HG03378 (cell line): ENCODE results near the gene CRYGN.
A peak's percentile ranks its signal among the peaks of the same experiment; 100 is the strongest.

Experiments
- ATAC-seq: cut with Tn5 transposase; IDR thresholded peaks from one replicate; pipeline ENCODE4 v1.9.1; 2021; ENCODE audit warnings: mild to moderate bottlenecking, moderate library complexity; ENCODE audit not compliant: unreplicated experiment

Gene CRYGN

DNA sequence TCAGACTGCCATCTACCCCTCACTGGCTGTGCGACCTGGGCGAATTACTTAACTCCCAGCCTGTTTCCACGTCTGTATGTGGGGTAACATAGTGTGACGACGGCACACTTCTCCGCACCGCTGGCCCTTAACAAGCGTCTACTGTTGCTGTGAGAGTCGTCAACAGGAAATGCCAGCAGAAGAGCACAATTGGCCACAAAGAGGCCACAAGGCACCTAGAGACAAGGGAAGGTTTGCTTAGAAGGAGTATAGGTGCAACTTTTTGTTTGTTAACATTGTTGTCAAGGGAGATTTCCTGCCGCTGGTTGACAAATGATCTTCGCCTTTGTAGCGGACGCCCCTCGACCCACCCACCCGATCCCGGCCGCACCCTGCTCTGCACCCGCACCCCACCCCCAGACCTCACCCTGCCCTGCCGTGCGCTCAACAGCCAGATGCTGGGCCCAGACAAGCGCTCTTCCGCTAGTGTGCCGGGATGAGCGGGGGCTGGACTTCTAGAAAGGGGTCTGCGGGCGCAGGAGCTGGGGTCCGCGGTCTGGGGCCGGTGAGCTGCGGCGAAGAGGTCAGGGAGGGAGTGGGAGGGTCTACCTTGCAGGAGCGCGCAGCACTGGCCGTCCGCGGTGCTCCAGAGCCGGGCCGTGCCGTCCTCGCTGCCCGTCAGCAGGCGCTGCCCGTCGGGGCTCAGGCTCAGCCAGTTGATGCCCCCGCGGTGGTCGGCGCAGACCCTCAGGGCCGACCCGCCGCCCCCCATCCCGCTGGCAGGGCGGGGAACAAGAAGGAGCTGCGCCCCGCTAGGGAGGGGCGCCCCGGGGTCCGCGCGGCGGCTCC lies 30.9 kb downstream of the CRYGN start:
- ATAC-seq: no peak

DNA sequence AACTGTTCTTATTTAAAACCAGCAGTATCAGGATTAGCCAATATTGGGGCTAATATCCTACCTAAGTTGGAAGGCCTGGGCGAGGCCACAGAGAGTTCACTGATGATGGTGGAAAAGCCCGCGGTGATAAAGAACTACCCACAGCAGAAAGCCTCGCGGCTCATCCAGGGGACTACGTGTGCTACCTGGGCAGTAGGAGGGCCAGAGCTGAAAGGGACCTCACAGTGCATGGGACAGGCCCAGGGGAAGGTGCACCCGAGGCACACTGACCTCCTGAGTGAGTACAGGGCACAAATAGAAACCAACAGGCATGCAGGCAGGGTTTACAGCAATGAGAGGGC lies 31.5 kb downstream of the CRYGN start:
- no peak for ATAC-seq

- ATAC-seq: no peak
Measured at GRCh38 chr7:151406886-151407583, 32.9 kb downstream of the CRYGN start.

GRCh38 chr7:151406051-151406875 lies 33.7 kb downstream of the CRYGN start:
- ATAC-seq: no peak

DNA sequence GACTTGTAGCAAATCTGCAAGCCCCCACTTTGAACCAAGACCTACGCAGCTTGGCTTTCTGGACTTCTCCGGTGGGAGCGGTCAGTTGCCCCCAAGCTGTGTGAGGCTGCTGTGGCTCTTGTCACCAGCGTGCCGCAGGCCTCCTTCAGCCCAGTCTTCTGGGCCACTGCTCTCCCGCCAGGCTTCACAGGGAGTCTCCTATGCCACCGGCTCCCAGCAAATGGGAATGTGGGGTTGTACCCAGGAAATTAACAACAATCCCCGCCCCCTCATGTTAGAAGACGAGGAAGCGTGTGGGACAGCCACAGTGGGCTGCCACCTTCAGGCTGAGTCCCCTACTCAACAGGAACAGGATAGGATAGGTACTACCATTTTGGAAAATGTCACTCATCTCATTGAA lies 34.4 kb downstream of the CRYGN start:
- no peak for ATAC-seq

DNA sequence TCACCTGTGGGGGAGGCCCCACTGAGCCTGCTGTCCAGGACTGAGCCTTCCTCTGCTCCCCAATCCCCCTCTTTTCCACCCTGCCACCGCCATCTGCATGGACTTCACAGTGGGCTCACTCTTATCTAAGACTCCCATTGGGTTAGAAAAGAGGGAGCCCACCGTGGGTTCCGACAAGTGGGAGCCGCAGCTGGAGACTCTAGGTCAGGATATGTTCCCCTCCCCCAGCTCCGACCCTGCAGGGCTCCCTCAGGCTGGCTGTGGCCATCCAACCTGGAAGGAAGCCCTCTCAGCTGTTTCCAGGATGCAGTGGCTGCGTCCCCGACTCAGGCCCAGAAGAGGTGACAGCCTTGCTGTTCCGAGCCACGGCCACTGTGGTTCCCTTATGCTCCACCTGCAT lies 34.9 kb downstream of the CRYGN start:
- ATAC-seq: no peak

- no peak for ATAC-seq
Measured at GRCh38 chr7:151404216-151405011, 35.5 kb downstream of the CRYGN start.

DNA sequence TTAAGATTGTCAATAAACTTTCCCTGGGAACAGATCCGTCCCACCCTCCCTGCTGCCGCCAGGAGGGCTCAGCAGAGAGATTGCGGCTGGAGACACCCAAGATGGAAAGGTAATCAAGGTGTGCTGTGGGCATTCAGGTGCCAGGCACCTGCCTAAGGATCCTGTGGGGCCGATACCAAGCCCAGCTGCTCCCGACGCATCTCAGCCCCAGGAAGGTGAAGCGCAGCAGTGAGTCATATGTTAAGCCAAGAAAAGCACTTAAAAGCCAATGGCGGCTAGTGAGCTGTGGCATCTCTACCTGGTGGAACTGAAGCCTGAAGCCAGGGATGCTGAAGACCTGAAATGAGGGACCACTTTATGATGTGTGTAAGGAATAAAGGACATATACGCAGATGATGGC lies 36.2 kb downstream of the CRYGN start:
- no peak for ATAC-seq

DNA sequence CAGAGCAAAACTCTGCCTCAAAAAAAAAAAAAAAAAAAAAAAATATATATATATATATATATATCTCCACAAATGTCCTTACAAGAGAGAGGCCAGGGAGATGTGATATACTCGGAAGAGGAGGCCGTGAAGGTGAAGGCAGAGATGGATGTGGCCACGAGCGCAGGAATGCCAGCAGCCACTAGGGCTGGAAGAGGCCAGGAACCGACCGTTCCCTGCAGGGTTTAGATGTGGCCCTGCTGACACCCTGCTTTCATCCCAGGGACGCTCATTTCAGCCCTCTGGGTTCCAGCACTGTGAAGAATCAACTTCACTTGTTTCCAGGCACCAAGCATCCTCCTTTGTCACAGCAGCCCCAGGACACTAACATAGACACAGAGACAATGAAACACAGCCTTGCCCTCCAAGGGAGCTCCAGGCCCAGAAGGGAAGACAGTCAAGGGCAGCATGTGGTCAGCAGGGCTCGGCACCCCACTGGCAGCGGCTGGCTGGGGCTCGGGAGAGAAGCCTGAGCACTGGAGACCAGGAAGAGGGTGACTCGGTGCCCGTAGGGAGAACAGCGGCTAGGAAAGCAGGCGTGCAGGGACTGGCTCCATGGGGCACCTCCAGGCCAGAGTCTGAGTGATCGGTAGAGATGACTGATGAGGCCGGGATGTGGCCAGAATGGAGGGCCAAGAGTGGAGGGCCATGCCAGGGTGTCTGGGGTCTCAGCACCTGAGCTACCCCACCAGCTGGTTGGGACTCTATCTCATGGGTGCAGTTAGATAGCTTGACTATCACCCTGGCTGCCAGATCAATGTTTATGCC lies 37.7 kb downstream of the CRYGN start:
- no peak for ATAC-seq

DNA sequence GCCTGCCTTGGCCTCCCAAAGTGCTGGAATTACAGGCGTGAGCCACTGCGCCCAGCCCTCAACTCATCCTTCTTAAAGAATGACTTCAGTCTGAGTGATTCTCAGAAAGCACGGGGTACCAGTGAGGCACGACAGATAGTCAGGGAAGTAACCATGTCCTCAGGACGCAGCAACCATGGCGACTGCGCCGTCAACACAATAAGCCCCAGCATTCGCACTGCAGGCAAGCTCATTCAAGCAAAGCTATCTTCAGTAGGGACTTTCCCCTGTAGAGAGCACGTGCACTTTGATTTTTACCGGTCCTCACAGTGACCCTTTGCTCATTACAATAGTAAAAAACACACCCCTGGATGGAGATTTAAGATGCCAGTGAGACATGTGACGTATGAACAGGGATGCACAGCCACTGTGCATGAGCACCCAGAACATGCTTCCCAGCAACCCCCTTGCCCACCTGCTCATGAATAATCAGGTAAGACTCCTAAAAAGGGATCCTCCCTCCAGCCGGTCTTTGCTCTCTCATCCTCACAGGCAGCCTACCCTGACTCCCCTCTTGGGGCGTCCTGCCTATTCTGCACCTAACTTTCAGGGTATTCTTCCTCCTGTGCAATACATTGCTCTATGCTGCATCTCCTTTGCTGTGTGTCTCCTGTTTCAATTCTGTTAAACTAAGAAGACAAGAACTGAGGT lies 39.2 kb downstream of the CRYGN start:
- peak; percentile 79 for ATAC-seq

GRCh38 chr7:151399906-151400305 lies 40.0 kb downstream of the CRYGN start:
- no peak for ATAC-seq

DNA sequence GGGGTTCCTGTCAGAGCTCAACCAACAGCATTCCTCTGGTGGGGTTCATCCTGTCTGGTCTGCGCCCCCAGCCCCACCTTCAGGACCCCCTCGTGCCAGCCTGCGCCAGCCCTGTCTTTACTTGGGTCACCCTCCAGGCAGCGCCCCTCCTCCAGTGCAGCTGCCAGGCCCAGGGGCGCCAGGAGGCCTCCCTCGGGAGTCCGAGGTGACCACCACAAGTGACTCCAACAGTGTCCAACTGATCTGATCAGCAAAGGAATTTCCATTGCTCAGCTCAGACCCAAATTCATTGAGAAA lies 40.7 kb downstream of the CRYGN start:
- ATAC-seq: no peak

GRCh38 chr7:151398446-151399304 lies 41.3 kb downstream of the CRYGN start:
- no peak for ATAC-seq

DNA sequence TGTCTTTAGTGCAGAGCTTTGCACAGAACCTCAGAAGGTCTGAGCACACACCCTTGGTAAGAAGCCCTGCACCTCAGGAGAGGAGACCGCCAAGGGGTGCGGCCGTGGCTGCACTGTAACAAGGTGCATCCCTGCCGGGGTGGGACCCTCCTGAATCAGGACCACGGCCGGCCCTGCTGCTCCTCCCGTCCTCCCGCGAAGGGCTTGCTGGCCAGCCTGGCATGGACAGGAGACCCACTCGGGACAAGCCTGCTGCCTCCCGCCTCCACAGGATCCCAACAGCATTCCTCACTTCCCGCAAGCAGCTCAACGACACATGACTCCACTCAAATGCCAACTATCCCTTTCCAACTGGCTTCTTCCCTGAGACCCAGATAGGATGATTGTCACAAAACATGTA lies 42.9 kb downstream of the CRYGN start:
- no peak for ATAC-seq

- no peak for ATAC-seq
Measured at GRCh38 chr7:151396328-151396970, 43.5 kb downstream of the CRYGN start.

DNA sequence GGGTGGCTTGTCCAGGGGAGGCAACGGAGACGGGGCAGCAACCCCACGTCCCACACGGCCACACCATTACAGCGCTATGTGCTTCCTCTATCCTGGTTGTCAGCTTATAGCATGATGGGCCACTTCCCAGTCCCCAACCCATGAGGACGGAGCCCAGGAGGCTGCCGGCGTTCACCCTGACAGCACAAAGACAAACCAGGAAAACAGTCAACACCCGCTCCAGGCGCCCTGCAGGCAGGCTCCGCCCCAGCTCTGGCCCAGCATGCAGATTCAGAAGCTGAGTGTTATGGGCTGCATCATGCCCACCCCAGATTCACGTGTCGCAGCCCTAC lies 44.9 kb downstream of the CRYGN start:
- no peak for ATAC-seq

DNA sequence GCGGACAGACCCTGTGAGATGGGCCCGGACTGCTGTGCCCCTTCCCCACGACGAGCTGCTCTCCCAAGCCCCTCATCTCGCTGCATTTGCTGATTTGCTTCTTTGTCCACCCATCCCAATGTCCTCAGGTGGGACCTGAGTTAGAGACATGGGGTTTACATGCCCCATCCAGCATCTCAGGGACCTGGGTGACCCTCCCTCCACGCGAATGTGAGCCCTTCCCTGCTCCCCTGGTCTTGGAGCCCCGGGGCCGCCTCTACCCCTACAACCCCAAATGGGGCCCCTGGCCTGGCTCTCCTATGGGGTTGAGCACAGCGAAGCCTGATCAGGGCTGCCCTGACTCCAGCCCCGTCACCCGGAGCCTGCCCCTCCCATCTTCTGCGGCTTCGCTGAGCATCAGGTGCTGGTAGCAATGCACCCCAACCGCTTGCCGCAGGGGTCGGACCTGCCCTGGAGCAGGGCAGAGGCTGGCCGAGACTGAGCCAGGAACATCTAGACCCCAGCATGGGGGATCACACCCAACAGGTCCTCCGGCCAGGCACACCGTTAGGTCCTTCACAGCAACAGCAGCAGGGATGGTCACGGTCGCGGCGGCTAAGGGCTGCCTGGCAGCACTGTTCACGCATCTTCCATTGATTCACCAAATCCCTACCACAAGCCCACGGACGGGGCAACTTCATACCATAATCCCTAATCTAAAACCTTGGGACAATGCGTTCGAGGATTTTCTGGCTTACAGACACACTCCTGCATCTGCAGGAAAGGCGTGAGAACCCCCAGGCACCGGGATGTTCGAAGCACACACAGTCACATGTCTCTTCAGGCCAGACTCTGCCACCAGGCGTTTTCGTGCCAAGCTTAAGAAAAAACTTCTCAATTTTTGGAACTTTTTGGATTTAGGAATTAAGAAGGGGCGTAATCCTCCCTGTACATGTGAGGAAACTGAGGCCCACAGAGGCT lies 45.6 kb downstream of the CRYGN start:
- no peak for ATAC-seq
